Panc1 (cell line): ENCODE results near the gene PDHA1. TPM values are rescaled to one million over a fixed set of nuclear protein-coding genes. Genes with fewer than 3 reads are reported as not detected.

ENCODE experiments used
- ATAC-seq: fragments of 200-7000 bp; cut with Tn5 transposase; 2 replicates; pipeline ENCODE4 v1.9.1; 2020; ENCODE audit warnings: mild to moderate bottlenecking, moderate library complexity
- BruUV-seq: library from RNA; stranded (reverse); fragments of 400-500 nt; replicated peaks from 2 replicates; lab custom pipeline; 2021; lab: Mats Ljungman, UMichigan
- CTCF ChIA-PET: fragments of 300-600 bp; sonication (Branson Sonifier 250); formaldehyde crosslinking; loops from one replicate; lab custom pipeline; 2022; ENCODE audit warnings: antibody characterized with exemption; lab: Charles Lee
- POLR2A ChIA-PET: fragments of 300-600 bp; sonication (Branson Sonifier 250); formaldehyde crosslinking; loops from one replicate; lab custom pipeline; 2022; ENCODE audit warnings: antibody characterized with exemption; lab: Charles Lee
- DNase-seq: peaks from one replicate; pipeline ENCODE4 v3.0.0-alpha.2; 2010; ENCODE audit warnings: low read depth, low spot score
- H3K27ac ChIP-seq: 2 replicates; pipeline ENCODE4 v1.5.1; 2011; ENCODE audit warnings: mild to moderate bottlenecking, low read length, inconsistent platforms
- H3K27me3 ChIP-seq: fragments of 200-500 bp; sonication (Bioruptor generic); 2 replicates; pipeline ENCODE4 v1.6.0; 2014; ENCODE audit warnings: low read length, inconsistent platforms; ENCODE audit not compliant: control insufficient read depth, insufficient read depth
- H3K36me3 ChIP-seq: fragments of 200-500 bp; sonication (Bioruptor generic); 2 replicates; pipeline ENCODE4 v1.5.1; 2014; ENCODE audit warnings: inconsistent platforms, mild to moderate bottlenecking, low read length, moderate library complexity; ENCODE audit not compliant: control insufficient read depth, insufficient read depth
- H3K4me1 ChIP-seq: 2 replicates; pipeline ENCODE4 v1.5.1; 2011; ENCODE audit warnings: inconsistent platforms, mild to moderate bottlenecking, low read length, moderate library complexity; ENCODE audit not compliant: control insufficient read depth, insufficient read depth
- H3K4me3 ChIP-seq, 2 experiments: 2 replicates each; pipeline ENCODE4 v1.5.1; 2011 to 2012; ENCODE audit warnings: low read depth in 2 of 2, low read length in 2 of 2, mild to moderate bottlenecking in 2 of 2, inconsistent platforms in 1 of 2, moderate library complexity in 1 of 2
- H3K9me3 ChIP-seq: fragments of 200-500 bp; sonication (Bioruptor generic); 2 replicates; pipeline ENCODE4 v1.5.1; 2014; ENCODE audit warnings: low read depth, mild to moderate bottlenecking, inconsistent platforms, low read length, moderate library complexity; ENCODE audit not compliant: control insufficient read depth, insufficient read depth
- POLR2AphosphoS5 ChIP-seq: IDR thresholded peaks from 2 replicates; pipeline ENCODE4 v1.6.1; 2012; ENCODE audit warnings: mild to moderate bottlenecking, low read depth, low read length, moderate library complexity
- SIN3A ChIP-seq: IDR thresholded peaks from 2 replicates; pipeline ENCODE4 v1.6.1; 2012; ENCODE audit warnings: low read depth, mild to moderate bottlenecking, low read length, moderate library complexity, borderline replicate concordance; ENCODE audit not compliant: insufficient read depth
- TCF7L2 ChIP-seq: IDR thresholded peaks from 2 replicates; pipeline ENCODE4 v1.6.1; 2011; ENCODE audit warnings: mild to moderate bottlenecking, low read depth, low read length, inconsistent platforms
- in situ Hi-C: cut with HindIII; loops from 2 replicates; pipeline ENCODE4 v1.10.0; 2016; ENCODE audit warnings: low sequenced_read_pairs, low pct_unique_long_range_greater_than_20kb
- intact Hi-C: fragments of 100-400 bp; cut with micrococcal nuclease; formaldehyde crosslinking; loops from one replicate; pipeline ENCODE4 v1.10.0; 2022; ENCODE audit not compliant: unreplicated experiment
- total RNA-seq: library from RNA; stranded (reverse); gene quantifications from one replicate; pipeline ENCODE4 v1.2.1, GENCODE V29; 2021; ENCODE audit not compliant: unreplicated experiment
- TF ChIP-seq, protein P1 (sequence below), 2 experiments: IDR thresholded peaks; 2 replicates each; pipeline ENCODE4 v1.6.1; 2011 to 2012; ENCODE audit warnings: low read depth in 2 of 2, control low read depth in 1 of 2, low read length in 1 of 2, mild to moderate bottlenecking in 1 of 2, moderate library complexity in 1 of 2; ENCODE audit not compliant: insufficient read depth in 1 of 2
- TF ChIP-seq, protein P2 (sequence below): fragments of 450-650 bp; IDR thresholded peaks from 2 replicates; pipeline ENCODE4 v1.5.1; 2017; ENCODE audit warnings: mild to moderate bottlenecking

Gene PDHA1
- total RNA-seq, 1 experiment from 2014 or later: 149 TPM

DNA sequence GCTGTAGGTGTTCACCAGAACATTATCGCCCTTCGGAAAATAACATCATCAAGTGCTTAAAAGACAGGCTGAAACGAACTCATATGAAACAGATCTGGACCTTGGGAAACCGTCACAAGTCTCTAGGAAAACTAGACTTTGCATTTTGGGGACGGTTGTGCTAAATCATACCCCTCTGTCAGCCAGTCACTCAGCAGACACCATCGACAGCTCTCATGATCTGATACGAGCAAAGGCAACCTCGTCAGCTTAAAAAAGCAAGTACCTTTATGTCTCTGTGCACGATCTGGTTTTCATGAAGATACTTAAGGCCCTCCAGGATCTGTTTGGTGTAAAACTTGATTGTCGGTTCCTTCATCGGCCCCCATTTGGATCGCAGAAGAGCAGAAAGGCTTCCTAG, 48.4 kb downstream of the PDHA1 start:
- CTCF ChIA-PET: no interaction called here
- H3K4me1 ChIP-seq: no peaks in the 10 kb centered on the region
- DNase-seq: no peak
- ATAC-seq: no peak
- BruUV-seq: no TSS peak
- no peaks in the 10 kb centered on the region for H3K9me3 ChIP-seq
- TF ChIP-seq POLR2AphosphoS5 (no peak), TCF7L2 (no peak), SIN3A (no peak)
- TF ChIP-seq, protein P1, sequence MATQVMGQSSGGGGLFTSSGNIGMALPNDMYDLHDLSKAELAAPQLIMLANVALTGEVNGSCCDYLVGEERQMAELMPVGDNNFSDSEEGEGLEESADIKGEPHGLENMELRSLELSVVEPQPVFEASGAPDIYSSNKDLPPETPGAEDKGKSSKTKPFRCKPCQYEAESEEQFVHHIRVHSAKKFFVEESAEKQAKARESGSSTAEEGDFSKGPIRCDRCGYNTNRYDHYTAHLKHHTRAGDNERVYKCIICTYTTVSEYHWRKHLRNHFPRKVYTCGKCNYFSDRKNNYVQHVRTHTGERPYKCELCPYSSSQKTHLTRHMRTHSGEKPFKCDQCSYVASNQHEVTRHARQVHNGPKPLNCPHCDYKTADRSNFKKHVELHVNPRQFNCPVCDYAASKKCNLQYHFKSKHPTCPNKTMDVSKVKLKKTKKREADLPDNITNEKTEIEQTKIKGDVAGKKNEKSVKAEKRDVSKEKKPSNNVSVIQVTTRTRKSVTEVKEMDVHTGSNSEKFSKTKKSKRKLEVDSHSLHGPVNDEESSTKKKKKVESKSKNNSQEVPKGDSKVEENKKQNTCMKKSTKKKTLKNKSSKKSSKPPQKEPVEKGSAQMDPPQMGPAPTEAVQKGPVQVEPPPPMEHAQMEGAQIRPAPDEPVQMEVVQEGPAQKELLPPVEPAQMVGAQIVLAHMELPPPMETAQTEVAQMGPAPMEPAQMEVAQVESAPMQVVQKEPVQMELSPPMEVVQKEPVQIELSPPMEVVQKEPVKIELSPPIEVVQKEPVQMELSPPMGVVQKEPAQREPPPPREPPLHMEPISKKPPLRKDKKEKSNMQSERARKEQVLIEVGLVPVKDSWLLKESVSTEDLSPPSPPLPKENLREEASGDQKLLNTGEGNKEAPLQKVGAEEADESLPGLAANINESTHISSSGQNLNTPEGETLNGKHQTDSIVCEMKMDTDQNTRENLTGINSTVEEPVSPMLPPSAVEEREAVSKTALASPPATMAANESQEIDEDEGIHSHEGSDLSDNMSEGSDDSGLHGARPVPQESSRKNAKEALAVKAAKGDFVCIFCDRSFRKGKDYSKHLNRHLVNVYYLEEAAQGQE (IDR thresholded peaks at IDR 0.05; ENCODE audit: insufficient read depth in 1 of 2, low read depth in 2 of 2, low read length in 1 of 2): no peak
- TF ChIP-seq, protein P2, sequence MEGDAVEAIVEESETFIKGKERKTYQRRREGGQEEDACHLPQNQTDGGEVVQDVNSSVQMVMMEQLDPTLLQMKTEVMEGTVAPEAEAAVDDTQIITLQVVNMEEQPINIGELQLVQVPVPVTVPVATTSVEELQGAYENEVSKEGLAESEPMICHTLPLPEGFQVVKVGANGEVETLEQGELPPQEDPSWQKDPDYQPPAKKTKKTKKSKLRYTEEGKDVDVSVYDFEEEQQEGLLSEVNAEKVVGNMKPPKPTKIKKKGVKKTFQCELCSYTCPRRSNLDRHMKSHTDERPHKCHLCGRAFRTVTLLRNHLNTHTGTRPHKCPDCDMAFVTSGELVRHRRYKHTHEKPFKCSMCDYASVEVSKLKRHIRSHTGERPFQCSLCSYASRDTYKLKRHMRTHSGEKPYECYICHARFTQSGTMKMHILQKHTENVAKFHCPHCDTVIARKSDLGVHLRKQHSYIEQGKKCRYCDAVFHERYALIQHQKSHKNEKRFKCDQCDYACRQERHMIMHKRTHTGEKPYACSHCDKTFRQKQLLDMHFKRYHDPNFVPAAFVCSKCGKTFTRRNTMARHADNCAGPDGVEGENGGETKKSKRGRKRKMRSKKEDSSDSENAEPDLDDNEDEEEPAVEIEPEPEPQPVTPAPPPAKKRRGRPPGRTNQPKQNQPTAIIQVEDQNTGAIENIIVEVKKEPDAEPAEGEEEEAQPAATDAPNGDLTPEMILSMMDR: no peak
- H3K27me3 ChIP-seq: no peaks in the 10 kb centered on the region
- in situ Hi-C loops (no loop called here), intact Hi-C loops (no loop called here)
- POLR2A ChIA-PET: no interaction called here
- H3K4me3 ChIP-seq: no peak overlapping the region
- H3K36me3 ChIP-seq: no peaks in the 10 kb centered on the region
- H3K27ac ChIP-seq: no peak overlapping the region

DNA sequence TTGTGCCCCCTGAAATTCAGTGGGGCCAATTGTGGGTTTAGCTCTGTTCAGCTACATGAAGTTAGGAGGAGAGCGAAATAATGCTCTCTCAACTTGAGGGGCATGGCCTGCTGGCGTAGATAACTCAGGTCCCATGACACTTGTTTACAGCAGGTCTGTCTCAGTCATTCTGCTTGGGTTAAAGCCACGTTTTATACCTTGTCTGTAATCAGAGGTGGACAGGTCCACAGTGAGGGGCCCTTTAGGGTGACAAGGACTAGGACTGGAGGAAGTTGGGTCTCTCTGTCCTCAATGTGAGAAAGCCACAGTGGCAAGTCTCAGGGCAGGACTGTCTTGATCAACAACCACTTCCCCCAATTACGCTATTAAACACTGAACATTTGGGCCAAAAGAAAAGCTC, 49.0 kb downstream of the PDHA1 start:
- intact Hi-C loops (no loop called here), in situ Hi-C loops (no loop called here)
- Histone ChIP-seq H3K36me3 (no peaks in the 10 kb centered on the region), H3K9me3 (no peaks in the 10 kb centered on the region), H3K4me1 (no peaks in the 10 kb centered on the region), H3K27me3 (no peaks in the 10 kb centered on the region), H3K27ac (no peak overlapping the region), H3K4me3 (no peak overlapping the region)
- BruUV-seq: no TSS peak
- no peak for ATAC-seq
- ChIA-PET CTCF (no interaction called here), POLR2A (no interaction called here)
- DNase-seq: no peak
- TF ChIP-seq, protein P1 (IDR thresholded peaks at IDR 0.05; ENCODE audit: insufficient read depth in 1 of 2, low read depth in 2 of 2, low read length in 1 of 2): no peak
